A204.1 (cell line): Measurements from ENCODE around the gene PCK1.

Experiments
- FAIRE-seq: peaks from 2 replicates; lab custom pipeline; 2012; peaks lifted over from hg19 to GRCh38; lab: Jason Lieb, UNC

Gene PCK1

DNA sequence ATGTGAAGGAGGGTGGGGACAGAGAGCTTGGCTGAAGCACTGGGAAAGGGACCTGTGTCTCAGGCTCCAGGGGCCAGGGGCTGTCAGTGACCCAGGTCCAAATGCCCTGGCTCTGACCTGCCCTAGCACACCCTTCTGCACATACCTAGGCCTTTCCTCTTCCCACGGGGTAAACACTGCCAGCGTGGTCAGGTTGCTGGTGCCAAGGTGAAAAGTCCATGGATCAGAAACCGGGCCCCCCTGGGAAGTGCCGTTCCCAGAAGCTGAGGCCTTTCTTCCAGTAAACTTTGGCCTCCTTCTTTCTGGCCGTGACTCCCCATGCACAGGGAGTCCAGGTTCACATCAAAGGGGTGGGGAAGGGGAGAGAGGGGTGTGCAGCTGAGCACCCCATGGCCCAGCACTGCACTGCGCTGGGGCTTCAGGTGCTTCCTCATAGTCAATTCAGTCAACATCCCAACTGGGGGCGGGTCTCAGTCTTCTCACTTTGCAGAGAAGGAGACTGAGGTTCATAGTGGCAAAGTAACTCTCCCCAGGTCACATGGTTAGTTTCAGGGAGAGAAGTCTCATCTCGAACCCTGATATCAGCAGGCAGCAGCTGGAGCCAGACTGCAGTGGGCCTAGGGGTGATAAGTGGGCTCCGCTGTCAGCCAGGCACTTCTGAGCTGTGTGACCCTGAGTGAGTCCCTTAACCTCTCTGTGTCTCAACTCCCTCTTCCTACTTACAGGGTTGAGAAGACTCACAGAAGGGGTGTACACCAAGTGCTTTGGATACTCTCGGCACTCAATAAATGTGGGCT is 17.0 kb downstream of the PCK1 start:
- no peak for FAIRE-seq

DNA sequence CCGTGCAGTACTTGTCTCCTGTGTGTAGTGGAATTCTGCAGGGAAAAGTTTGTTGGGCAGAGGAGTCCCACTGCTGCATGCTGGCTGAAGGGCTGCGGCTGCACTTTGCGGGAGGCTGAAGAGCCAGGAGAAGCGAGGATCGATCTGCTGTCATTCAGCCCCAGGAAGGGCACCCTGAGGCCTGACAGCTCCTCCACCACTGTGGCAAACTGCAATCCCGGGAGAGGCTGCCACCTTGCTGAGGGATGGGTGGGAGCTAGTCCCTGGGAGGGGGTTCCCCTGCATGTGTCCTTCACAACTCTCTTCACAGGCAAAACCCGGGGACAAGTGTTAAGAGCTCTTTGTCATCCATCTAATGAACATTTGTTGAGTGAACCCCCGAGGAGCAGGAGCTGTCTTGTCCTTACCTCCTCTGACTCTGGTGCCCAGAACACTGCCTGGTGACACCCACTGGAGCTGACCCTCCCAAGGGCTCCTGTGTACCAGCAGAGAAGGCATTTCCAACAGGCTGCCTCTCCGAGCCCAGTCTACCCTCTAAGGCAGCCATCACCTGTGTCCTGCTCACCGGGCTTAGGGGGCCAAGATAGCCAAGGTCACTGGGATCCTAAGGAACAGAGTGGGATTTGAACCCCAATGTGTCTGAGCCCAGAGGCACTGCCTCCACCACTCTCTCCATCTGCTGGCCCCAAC is 17.7 kb downstream of the PCK1 start:
- FAIRE-seq, result no peak

DNA sequence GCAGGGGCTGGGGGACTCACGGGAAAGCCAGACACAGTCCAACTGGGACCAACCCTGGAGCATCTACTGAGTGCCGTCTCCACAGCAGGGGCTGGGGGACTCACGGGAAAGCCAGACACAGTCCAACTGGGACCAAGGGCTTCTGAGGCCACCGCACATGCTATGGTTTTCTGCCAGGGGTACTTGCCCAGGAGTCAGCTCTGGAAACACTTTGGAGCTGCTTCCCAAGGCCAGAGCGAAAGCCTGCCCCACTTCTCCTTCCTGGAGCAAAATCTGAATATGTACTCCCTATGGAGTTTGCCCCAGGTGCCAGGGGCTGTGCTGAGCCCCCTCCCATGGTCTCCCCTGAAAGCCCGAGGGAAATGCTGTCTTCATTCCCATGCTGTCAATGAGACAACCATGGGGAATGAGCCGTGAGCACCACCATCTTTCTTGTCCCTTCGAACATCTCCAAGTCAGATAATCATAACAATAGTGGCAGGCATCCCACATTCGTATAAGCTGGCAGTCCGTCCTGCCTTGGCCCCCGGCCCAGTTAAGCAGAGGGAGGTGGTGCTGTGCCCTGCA is 18.5 kb downstream of the PCK1 start:
- FAIRE-seq, result no peak

DNA sequence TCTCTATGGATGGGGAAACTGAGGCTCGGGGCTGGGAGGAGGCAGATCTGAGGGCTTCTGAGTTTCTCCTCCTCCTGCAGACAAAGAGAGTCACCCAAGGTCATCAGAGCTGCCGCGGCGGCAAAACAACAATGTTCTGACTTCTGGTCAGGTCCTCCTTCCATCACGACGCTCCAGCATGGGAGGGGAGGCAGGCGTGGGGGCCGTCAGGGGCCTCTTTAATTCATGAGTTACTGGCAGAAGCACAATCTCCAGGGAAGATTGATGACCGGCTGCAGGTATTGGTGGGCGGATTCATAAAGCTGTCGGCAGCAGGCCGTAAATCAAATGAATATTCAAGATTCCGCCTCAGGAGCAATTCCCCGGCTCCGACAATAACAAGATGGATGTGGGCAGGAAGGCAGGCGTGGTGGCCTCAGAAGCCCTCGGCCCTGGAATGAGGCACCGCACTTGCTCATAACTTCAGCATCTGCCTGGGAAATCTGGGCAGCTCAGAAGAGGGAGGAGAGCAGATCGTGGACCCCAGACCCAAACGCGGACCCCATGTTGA is 19.1 kb downstream of the PCK1 start:
- no peak for FAIRE-seq

GRCh38 chr20:57580478-57581201 is 19.7 kb downstream of the PCK1 start:
- FAIRE-seq, result no peak

DNA sequence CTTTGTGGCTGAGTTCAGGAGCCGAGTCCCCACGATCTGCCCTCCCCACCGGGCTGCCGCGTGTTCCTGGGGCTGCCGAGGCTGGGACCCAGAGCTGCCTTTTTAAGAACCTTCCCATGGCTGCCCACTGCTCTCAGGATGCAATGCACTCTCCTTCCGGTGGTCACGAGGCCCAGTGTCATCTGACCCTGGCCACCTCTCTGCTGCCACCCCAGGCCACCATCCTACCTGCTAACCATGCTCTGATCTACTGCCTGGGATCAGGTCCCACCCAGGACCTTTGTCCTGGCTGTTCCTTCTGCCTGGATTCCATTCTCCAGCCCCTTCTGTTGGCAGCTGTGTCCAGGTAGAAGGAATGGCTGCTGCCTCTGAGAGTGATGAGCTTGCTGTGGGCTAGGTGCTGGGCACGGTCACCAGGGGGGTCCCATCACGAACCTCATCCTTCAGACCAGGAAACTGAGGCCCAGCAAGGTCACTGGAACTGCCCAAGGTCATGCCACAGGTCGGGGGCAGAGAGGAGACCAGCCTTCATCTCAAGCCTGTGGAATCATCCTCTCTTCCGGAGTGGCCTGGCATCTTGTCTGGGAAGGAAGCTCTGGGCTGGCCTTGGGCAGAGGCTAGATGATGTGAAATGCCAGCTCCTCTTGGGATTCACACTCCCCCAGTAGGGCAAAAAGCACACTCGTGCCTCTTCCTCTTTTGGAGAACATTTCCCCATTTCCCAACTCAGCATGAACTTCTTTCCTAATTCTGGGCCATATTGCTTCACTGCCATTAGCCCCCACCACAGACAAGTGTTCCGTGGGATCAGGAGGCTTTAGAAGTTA is 20.5 kb downstream of the PCK1 start:
- FAIRE-seq, result no peak

DNA sequence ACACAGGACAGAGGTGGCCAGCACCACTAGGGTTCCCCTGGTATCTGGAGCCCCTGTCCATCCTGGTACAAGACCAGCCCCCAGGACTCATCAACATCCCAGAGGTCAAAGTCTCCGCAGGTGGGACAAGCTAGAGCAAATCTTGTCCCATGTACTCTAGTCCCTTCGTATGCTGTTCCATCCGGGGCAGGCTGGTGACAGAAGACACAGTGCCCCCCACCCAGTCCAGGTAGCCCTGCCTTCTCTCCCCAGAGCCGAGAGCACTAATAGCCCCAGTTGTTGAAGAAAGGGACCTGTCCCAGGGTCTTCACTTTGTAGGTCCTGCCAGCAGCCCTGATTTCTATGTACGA is 21.1 kb downstream of the PCK1 start:
- FAIRE-seq, result no peak

DNA sequence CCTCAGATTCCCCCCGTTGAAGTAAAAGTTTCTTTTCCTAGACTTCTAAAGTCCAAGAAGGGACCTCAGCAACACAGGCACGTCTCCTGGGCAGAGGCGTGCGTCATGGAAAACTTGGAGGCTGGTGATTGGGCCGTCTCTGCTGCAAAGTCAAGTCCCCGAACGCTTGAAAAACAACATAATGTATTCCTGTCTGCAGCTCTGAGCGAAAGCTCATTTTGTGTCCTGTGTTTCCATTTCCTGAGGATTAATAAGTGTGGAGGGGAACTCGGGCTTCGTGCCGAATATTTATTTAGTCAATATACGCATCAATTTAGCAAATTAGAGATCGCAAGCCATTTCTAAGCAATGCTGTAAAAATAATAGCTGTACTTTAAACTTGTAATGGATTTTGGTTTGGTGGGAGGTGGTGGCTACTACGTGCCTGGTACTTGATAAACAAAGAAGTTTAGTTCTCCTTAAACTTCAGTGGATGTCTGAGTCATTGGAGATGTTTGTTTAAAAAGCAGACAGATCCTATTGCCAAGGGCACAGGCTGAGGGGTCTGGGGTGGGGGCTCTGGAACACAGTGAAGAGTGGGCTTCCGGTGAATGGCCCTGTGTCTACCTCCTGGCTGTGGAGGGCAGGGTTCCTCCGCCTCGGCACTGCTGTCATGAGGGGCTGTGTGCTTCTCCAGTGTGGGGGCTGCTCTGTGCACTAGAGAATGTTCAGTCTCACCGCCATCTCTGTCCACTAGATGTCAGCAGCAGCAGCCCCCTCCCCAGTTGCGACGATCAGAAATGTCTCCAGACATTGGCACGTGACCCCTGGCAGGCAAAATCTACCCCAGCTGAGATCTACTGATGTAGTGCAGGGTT is 21.8 kb downstream of the PCK1 start:
- FAIRE-seq, result no peak

DNA sequence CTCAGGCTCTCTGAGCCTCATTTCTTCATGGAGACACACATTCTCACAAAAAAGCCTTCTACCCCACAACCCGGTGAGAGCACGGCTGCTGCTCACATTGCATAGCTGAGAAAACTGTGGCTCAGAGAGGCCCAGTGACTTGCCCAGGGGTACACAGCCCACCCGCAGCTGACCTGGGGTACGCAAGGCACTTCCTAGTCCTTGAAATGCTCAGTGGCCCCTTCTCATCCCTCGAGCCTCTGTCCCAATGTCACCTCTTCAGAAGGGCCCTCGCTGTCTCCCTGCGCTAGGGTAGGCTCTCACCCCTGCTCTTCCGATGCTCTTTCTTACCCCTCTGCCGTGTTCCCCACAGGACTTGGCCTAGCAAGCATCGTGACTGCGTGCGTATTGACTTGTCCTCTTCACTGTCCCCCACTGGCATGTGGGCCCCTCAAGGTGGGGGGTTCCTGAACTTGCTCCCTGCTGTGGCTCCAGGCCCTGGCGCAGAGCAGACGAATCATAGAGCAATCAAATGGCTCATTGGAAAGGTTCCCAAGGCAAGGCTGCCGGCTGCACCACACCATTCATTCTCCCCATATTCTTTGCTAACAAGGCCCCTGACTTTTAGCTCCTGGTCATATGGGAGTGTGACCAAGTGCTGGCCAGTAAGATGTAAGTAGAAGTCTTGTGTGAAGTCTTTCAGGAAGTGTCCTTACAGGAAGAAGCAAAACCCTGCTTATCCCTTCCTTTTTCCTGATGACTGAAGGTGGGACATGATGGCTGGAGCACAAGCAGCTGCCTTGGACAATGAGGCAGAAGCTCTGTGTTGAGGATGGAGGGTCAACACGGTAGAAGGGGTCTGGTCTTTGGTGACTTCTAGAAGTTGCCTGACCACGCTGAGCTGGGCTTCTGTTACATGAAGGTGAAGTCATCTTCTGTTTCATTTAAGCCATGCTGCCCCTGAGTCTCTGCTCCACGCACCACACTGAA is 22.7 kb downstream of the PCK1 start:
- FAIRE-seq, result no peak

- FAIRE-seq, result no peak
Measured at GRCh38 chr20:57584768-57585461, 24.0 kb downstream of the PCK1 start.

- no peak for FAIRE-seq
Measured at GRCh38 chr20:57585466-57586213, 24.7 kb downstream of the PCK1 start.

DNA sequence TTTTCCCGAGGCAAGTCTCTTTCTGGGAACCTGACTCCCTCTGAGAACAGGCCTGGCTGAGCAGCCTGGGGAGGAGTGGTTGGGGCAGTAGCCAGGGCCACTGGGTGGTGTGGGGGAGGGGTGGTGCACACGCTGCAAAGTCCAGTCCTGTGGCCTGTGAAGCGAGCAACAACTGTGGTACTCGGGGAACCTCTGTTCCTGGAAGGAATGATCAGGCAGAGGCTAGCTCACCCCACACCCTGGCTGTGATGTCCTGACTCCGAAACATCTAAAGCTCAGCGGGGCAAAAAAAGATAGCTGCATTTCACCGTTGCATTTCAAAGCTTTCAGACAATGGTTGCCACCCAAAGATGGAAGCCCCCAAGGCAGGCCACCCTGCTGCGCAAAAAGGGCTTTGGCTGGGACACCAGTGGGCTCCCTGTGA is 25.5 kb downstream of the PCK1 start:
- no peak for FAIRE-seq

DNA sequence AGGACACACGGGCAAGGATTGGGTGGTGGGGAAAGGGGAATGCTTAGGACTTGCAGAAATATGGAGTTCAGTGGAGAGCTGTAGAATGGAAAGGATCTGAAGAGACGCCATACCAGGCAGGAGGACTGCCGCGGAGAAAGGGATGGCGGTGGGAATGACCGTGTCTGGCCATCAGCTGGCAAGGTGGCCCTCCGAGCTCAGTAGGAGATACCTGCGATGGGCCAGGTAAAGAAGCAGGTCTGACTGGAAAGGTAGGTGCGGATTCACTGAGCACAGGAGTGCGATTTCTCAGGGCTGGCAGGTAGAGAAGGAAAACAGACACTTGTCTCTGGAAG is 26.0 kb downstream of the PCK1 start:
- FAIRE-seq, result no peak

- FAIRE-seq, result no peak
Measured at GRCh38 chr20:57587278-57587988, 26.5 kb downstream of the PCK1 start.

GRCh38 chr20:57587989-57588377 is 27.1 kb downstream of the PCK1 start:
- no peak for FAIRE-seq

GRCh38 chr20:57588596-57588995 is 27.7 kb downstream of the PCK1 start:
- no peak for FAIRE-seq

DNA sequence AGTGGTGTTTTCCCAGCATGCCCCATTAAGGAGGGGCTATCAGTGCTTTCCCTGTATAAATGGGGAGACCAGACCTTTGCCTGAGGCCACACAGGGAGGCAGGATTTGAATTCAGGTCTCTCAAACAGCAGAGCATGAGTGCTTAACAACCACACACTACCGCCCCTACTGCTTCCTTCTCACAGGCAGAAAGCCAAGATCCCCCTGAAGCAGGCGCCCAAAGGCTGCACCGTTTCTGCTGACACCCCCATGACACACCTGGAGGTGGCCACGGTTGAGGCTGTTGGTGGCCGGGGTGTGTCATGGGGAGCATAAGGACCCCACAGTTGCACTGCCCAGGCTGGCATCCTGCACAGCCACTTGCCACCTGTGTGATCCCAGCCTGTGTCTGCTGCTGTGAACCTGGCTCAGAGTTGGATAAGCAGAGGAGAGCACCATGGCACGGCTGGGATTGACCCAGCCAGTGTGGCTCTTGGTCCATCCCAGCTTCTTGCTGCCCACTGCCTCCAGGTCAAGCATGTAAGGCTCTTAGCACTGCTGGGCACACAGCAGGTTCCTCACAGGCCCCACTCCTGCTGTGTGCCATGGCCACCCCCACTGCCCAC is 28.3 kb downstream of the PCK1 start:
- FAIRE-seq, result no peak
